ENCODE measurements around the gene STIM2. TPM values are rescaled to one million over a fixed set of nuclear protein-coding genes. Genes with fewer than 3 reads are reported as not detected.
"Not testable (repeated sequence)": the region's sequence is repeated elsewhere in the genome, so short reads cannot be mapped to it uniquely, and the experiment has no call there.

STIM2 gene
- total RNA-seq, 1 donor from 2014 or later = 25.8 TPM

DNA sequence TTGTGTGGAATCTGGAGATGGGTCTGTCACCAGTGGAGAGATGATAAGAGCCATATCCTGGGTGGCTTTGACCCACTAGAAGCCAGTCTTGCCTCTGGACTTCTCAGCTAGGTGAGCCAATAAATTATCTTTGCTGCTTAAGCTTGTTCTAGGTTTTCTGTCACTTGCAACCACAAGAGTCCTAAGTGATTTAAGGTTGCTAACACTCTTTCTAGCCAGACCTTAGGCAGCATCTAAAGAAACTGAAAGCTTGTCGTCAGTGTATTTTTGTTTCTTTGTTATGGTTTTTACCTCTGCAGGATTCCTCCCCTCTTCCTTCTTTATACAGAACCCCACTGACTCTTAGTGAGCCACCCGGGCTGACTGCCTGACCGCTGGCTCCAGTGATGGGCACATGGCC is 37.1 kb upstream of the STIM2 start:
- Histone ChIP-seq H3K4me2 (no peak overlapping the region), H3K9me3 (ENCODE audit: low read depth) (no peaks in the 10 kb centered on the region), H2AFZ (replicated peaks) (no peak overlapping the region), H3F3A (ENCODE audit: low read depth) (no peaks in the 10 kb centered on the region), H3K27ac (no peak overlapping the region), H4K20me1 (ENCODE audit: low read depth) (no peaks in the 10 kb centered on the region), H3K9ac (no peak overlapping the region), H3K4me3 (no peak overlapping the region), H3K4me1 (peaks cover 6% of the 10 kb centered on the region), H3K36me3 (no peaks in the 10 kb centered on the region), H3K27me3 (no peaks in the 10 kb centered on the region), H3K79me2 (ENCODE audit: low read depth) (no peaks in the 10 kb centered on the region)
- TF ChIP-seq, protein P1, sequence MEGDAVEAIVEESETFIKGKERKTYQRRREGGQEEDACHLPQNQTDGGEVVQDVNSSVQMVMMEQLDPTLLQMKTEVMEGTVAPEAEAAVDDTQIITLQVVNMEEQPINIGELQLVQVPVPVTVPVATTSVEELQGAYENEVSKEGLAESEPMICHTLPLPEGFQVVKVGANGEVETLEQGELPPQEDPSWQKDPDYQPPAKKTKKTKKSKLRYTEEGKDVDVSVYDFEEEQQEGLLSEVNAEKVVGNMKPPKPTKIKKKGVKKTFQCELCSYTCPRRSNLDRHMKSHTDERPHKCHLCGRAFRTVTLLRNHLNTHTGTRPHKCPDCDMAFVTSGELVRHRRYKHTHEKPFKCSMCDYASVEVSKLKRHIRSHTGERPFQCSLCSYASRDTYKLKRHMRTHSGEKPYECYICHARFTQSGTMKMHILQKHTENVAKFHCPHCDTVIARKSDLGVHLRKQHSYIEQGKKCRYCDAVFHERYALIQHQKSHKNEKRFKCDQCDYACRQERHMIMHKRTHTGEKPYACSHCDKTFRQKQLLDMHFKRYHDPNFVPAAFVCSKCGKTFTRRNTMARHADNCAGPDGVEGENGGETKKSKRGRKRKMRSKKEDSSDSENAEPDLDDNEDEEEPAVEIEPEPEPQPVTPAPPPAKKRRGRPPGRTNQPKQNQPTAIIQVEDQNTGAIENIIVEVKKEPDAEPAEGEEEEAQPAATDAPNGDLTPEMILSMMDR (IDR thresholded peaks at IDR 0.05) = no peak
- no peak for TF ChIP-seq EZH2phosphoT487 (IDR thresholded peaks at IDR 0.05)
- no peak for TF ChIP-seq EZH2 (IDR thresholded peaks at IDR 0.05)
- Mint-ChIP-seq H3K36me3 (no peaks in the 10 kb centered on the region), H3K9me3 (peaks cover 13% of the 10 kb centered on the region), H3K27ac (no peak overlapping the region), H3K4me3 (no peak overlapping the region), H3K4me1 (peaks cover 10% of the 10 kb centered on the region), H3K27me3 (ENCODE audit: insufficient read depth, low read depth) (peaks cover 3% of the 10 kb centered on the region)
- no peak for DNase-seq (ENCODE audit: low spot score)

GRCh38 chr4:26824667-26825066 is 36.0 kb upstream of the STIM2 start:
- Histone ChIP-seq H3F3A (ENCODE audit: low read depth) (no peaks in the 10 kb centered on the region), H3K27me3 (no peaks in the 10 kb centered on the region), H3K9ac (no peak overlapping the region), H3K36me3 (no peaks in the 10 kb centered on the region), H2AFZ (replicated peaks) (no peak overlapping the region), H3K4me2 (no peak overlapping the region), H4K20me1 (ENCODE audit: low read depth) (no peaks in the 10 kb centered on the region), H3K27ac (no peak overlapping the region), H3K9me3 (ENCODE audit: low read depth) (no peaks in the 10 kb centered on the region), H3K4me3 (no peak overlapping the region), H3K79me2 (ENCODE audit: low read depth) (no peaks in the 10 kb centered on the region), H3K4me1 (no peaks in the 10 kb centered on the region)
- DNase-seq (ENCODE audit: low spot score) = no peak
- Mint-ChIP-seq H3K27ac (no peak overlapping the region), H3K4me3 (no peak overlapping the region), H3K27me3 (ENCODE audit: insufficient read depth, low read depth) (peaks cover 2% of the 10 kb centered on the region), H3K9me3 (peaks cover 13% of the 10 kb centered on the region), H3K36me3 (no peaks in the 10 kb centered on the region), H3K4me1 (peaks cover 7% of the 10 kb centered on the region)
- TF ChIP-seq EZH2 (IDR thresholded peaks at IDR 0.05) = no peak
- TF ChIP-seq, protein P1 (IDR thresholded peaks at IDR 0.05) = no peak
- no peak for TF ChIP-seq EZH2phosphoT487 (IDR thresholded peaks at IDR 0.05)

DNA sequence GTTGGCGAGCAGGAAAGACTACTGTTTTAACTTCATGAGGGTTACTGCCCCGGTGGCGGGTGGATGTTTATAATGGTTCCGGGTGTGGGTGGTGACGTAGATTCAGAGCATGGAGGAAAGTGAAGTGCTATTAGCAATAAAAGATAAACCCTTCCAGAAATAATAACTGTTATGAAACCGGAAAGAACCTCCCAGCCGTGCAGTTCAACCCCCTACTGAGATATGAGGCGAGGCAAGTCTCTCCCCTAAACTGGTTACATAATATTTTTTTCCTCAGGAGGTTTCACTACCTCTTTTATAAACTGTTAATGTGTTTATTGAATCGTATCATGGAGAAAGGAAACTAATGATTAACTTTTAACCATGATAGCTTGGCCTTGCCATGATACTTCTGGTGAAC is 33.9 kb upstream of the STIM2 start:
- Histone ChIP-seq H3K36me3 (no peaks in the 10 kb centered on the region), H3F3A (ENCODE audit: low read depth) (no peaks in the 10 kb centered on the region), H3K4me1 (peaks cover 6% of the 10 kb centered on the region), H3K27me3 (no peaks in the 10 kb centered on the region), H3K4me2 (no peak overlapping the region), H3K79me2 (ENCODE audit: low read depth) (no peaks in the 10 kb centered on the region), H4K20me1 (ENCODE audit: low read depth) (no peaks in the 10 kb centered on the region), H3K9ac (no peak overlapping the region), H2AFZ (replicated peaks) (no peak overlapping the region), H3K27ac (no peak overlapping the region), H3K4me3 (no peak overlapping the region), H3K9me3 (ENCODE audit: low read depth) (no peaks in the 10 kb centered on the region)
- no peaks in the 10 kb centered on the region for H3K36me3 Mint-ChIP-seq
- peak overlapping the region; percentile 20 for H3K27ac Mint-ChIP-seq
- no peak overlapping the region for H3K4me3 Mint-ChIP-seq
- peaks cover 11% of the 10 kb centered on the region for H3K9me3 Mint-ChIP-seq
- peaks cover 5% of the 10 kb centered on the region for H3K4me1 Mint-ChIP-seq
- TF ChIP-seq EZH2phosphoT487 (IDR thresholded peaks at IDR 0.05) (no peak), EZH2 (IDR thresholded peaks at IDR 0.05) (no peak)
- TF ChIP-seq, protein P1 (IDR thresholded peaks at IDR 0.05) = no peak
- H3K27me3 Mint-ChIP-seq (ENCODE audit: insufficient read depth, low read depth) = no peaks in the 10 kb centered on the region
- no peak for DNase-seq (ENCODE audit: low spot score)

DNA sequence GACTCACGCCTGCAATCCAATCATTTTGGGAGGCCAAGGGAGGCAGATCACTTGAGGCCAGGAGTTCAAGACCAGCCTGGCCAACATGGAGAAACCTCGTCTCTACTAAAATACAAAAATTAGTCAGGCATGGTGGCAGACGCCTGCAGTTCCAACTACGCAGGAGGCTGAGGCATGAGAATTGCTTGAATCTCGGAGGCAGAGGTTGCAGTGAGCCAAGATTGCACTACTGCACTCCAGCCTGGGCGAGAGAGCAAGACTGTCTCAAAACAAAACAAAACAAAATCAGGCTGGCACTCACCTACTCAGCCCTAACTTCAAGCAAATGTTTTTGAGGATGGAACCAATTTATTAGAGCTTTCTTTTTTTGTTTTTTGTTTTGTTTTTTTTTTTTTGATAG is 33.3 kb upstream of the STIM2 start:
- H3K36me3 Mint-ChIP-seq; H3K27me3 ChIP-seq; H2AFZ ChIP-seq (replicated peaks); H3K4me3 Mint-ChIP-seq; H3K4me1 Mint-ChIP-seq; H3K27ac ChIP-seq; H3K9me3 ChIP-seq (ENCODE audit: low read depth); H3K4me2 ChIP-seq; DNase-seq (ENCODE audit: low spot score); H4K20me1 ChIP-seq (ENCODE audit: low read depth); H3K4me3 ChIP-seq; H3K27me3 Mint-ChIP-seq (ENCODE audit: insufficient read depth, low read depth); H3K27ac Mint-ChIP-seq; H3K4me1 ChIP-seq; H3K36me3 ChIP-seq; H3K9ac ChIP-seq; H3F3A ChIP-seq (ENCODE audit: low read depth); H3K79me2 ChIP-seq (ENCODE audit: low read depth): not testable (repeated sequence)
- peaks cover 11% of the 10 kb centered on the region for H3K9me3 Mint-ChIP-seq

Data from neural progenitor cell (in vitro differentiated cells).